Measurements from ENCODE around the gene HTR3B.
A peak's percentile ranks its signal among the peaks of the same experiment; 100 is the strongest.
"Not testable (repeated sequence)": the region's sequence is repeated elsewhere in the genome, so short reads cannot be mapped to it uniquely, and the experiment has no call there.

Gene HTR3B, protein sequence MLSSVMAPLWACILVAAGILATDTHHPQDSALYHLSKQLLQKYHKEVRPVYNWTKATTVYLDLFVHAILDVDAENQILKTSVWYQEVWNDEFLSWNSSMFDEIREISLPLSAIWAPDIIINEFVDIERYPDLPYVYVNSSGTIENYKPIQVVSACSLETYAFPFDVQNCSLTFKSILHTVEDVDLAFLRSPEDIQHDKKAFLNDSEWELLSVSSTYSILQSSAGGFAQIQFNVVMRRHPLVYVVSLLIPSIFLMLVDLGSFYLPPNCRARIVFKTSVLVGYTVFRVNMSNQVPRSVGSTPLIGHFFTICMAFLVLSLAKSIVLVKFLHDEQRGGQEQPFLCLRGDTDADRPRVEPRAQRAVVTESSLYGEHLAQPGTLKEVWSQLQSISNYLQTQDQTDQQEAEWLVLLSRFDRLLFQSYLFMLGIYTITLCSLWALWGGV
- long read RNA-seq, donor 1: 0 reads
- long read RNA-seq, donor 2: 0 reads
- long read RNA-seq, donor 3: 0 reads
- long read RNA-seq, donor 4: 0 reads
- long read RNA-seq, donor 5: 0 reads
- long read RNA-seq, donor 6: 0 reads
- long read RNA-seq, donor 7: 0 reads
- long read RNA-seq, donor 8: 0 reads

DNA sequence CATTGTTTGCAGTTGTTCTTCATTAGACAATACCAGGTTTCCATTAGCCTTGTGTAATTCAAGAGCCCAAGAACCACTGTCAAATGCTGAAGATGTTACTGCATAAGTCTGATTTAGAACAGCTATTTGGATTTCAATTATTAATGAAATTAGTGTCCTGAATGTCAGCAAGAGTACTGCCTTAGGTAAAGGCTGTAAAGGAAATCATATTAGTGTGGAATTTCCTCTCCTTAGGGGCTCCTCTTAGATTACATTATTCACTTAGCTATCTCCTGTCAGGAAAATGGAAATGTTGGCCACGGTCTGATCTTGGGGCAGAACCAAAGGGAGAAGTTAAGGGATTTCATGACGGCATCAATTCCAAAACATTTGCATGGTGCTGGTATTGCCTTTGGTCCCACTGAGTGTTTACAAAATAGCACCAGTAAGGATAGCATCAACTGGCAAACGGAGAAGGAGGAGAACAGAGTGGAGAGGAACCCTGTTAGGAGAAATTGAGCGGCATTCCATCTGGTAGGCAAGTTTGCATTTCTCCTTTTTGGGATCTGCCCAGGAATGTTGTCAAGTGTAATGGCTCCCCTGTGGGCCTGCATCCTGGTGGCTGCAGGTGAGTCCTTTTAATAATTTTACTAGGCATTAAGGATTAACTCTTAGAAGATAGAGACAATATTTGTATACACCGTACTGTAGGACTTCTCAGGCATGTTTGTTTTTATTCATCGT lies at the start of gene HTR3B:
Gene HTR3B (plus strand): TSS at position 418 of the 723 bp plus-strand sequence. CDS start 138 bp downstream, at position 556.
- DNase-seq: no peak

GRCh38 chr11:113855803-113856202 lies 48.8 kb upstream of the HTR3B start:
- DNase-seq: no peak

GRCh38 chr11:113856966-113857759 lies 47.4 kb upstream of the HTR3B start:
- no peak for DNase-seq

- DNase-seq: no peak
Observed at GRCh38 chr11:113859665-113860064, 44.9 kb upstream of the HTR3B start.

DNA sequence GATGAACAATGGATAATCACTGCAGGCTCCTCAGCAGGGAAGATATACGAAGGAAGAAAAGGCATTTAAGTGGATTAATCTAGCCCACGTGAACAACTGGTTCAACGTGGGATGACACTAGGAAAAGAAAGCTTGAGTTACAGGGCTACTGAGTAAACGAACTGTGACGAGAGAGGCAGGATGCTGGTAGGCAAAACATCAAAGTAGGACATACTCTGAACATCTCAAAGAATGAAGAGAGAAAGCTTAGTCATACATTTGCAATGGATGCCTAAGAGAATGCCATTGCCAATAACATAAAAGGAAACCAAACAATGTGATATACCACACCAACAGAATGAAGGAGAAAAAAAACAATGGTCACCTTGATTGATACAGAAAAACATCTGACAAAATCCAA lies 42.2 kb upstream of the HTR3B start:
- no peak for DNase-seq

GRCh38 chr11:113864410-113864809 lies 40.2 kb upstream of the HTR3B start:
- no peak for DNase-seq

DNA sequence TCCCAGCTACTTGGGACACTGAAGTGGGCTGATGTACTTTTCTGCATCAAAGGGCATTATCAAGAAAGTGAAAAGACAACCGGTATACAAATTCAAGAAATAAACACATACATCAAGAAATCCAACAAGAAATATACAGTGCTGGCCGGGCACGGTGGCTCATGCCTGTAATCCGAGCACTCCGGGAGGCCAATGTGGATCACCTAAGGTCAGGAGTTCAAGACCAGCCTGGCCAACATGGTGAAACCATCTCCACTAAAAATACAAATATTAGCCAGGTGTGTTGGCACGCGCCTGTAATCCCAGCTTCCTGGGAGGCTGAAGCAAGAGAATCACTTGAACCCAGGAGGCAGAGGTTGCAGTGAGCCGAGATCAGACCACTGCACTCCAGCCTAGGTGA lies 38.7 kb upstream of the HTR3B start:
- no peak for DNase-seq

DNA sequence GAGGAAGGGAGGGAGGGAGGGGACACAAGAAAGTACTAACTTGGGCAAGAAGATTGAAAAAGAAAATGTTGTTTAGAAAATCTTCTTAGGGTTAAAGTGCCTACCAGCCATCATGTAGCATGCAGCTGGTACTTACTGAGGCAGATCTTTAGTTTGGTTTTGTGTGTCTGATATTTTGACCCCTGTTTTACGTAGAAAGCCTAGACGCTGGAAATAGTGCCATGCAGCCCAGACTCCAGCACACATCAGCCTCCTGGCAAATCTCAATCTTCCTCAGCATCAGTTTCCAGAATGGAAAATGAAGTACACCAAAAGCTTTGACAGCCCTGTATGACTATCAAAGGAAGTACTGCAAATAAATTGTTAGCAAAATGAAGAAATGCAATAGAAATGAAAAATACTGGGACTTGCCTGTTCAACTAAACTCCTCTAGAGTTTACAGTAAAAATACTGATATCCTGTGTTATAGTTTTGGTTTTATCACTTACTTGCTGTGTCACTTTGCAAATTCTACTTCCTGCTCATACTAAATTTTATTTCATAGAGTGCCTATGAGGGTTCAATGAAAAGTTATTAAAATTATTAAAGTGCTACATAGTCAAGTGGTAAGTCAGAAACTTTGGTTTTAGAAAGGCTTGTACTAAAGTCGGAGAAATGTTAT lies 36.6 kb upstream of the HTR3B start:
- no peak for DNase-seq

- DNase-seq: no peak
Observed at GRCh38 chr11:113871336-113871735, 33.3 kb upstream of the HTR3B start.

- no peak for DNase-seq
Observed at GRCh38 chr11:113873236-113873626, 31.4 kb upstream of the HTR3B start.

GRCh38 chr11:113874096-113874495 lies 30.5 kb upstream of the HTR3B start:
- no peak for DNase-seq

DNA sequence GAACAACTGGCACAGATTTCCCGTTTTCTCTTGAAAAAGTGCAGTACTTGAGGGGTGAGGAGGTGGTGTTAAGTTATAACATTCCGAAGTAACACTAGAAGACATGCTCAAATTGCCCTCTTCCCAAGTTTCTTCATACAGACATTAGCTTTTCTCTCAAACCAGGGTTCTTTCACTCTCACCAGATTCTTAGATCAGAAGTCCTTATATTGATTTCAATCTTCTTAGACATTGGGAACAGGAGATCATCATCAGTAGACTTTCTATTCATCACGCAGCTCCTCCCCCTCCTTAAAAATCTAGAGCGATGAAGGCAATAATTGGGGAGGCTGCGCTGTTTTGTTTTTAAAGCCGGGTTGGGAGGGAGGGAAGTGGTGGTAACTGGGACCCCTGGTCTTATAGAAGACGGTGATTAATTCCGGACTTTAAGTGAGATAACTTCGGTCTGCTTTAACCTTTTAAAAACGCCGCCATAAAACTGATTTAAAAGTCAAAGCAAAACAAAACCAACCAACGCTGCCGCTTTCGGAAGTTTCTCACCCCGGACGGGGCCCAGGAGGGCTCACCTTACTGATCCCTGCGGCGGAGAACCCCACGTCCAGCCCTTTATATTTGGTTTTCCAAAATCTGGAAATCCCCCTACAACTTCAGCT lies 29.9 kb upstream of the HTR3B start:
- peak; percentile 81 for DNase-seq

DNA sequence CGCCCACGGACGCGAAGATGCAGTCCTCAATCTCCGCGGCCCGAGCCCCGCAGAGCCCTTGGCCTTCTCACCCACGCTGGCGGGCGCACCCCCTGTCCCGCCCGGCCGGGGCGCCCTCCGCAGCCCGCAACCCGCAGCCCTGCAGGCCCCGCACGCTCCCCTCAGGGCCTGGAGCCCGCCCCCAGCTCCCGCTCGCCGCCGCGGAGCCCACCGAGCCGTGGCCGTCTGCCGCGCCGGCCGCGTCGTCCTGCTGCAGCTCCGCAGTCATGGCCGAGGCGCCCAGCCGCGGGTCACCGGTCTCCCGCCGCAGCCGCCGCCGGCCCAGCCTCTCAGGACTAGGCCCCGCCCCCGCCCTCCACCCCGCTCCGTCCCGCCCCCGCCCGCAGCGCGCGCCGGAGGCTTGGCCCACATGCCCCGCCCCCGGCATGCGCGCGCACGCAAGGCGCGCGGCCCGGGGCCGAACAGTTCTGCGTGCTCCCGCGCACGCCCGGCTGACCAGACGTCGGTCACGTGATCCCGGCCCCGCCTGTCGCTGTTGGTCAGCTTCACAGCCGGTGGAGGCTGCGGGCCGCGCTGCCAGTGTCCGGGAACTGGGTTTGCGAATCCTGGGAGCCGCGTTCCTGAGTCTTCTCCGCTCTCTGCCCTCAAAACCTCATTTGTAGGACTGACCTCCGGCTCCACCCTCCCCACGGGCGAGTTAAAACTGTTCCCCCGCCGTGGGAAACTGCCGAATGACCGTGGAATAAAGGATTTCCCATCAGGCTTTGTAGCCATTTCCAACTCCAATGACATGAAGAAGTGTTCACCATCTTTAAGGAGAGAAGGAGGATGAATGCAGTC lies 29.1 kb upstream of the HTR3B start, which contains the start of gene USP28:
Gene USP28 (minus strand): TSS at position 339 of the 840 bp plus-strand sequence. CDS start 71 bp downstream, at position 268.
- DNase-seq: peak; percentile 95

GRCh38 chr11:113876074-113876797 lies 28.4 kb upstream of the HTR3B start:
- peak; percentile 19 for DNase-seq

DNA sequence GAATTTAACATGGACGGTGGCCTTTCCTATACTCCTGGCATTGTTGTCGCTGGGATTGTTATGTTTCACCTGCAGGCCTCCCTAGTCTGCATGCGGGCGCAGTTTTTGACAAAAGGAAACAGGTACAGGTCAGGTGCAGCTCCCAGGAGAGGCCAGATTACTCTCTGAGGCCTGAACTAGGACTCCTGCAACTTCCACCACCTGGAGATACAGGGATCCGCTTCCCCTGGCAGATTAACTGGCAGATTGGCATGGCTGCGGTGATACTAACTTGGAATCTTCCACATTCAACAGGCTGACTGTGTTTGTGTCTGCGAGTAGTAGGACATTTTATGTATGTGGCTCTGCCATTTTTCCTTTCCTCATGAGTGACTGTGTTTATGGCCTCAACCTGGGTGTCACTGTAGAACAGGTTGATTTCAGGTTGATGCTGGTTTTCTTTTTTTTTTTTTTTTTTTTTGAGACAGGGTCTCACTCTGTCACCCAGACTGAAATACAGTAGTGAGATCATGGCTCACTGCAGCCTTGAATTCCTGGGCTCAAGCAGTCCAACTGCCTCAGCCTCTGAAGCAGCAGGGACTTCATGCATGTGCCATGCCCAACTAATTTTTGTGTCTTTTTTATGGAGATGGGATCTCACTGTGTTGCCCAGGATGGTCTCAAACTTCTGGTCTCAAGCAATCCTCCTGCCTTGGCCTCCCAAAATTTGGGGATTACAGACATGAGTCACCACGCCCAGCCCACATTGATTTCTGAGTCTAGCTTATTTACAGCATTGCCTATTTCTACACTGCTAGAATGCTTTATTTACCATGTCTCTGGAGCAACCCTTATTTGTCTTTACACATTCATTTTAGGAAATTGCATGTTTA lies 27.6 kb upstream of the HTR3B start:
- DNase-seq: no peak

- no peak for DNase-seq
Observed at GRCh38 chr11:113877670-113878055, 26.9 kb upstream of the HTR3B start.

DNA sequence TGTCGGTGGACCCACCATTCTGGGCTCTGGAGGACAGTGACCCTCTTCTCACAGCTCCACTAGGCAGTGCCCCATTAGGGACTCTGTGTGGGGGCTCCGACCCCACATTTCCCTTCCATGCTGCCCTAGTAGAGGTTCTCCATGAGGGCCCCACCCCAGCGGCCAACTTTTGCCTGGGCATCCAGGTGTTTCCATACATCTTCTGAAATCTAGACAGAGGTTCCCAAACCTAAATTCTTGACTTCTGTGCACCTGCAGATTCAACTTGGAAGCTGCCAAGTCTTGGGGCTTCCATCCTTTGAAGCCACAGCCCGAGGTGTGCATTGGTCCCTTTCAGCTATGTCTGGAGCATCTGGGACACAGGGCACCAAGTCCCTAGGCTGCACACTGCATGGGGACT lies 25.1 kb upstream of the HTR3B start:
- not testable (repeated sequence) for DNase-seq

DNA sequence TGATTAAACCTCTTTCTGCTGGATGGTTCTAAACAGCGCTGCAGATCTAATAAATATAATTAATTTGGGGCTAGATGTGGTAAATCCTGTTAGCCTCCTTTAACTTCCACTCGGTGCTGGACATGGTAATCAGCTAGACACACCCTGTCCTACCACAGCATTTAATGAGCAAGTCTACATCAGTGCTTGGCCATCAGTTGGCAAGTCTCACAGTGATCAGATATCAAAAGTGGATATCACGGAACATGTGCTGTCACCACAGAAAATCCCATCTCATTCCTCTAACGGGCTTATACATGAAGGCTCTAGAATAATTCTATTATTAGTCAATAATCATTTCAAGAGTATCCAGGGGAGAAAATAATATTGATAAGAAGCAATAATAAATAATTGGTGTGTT lies 23.6 kb upstream of the HTR3B start:
- DNase-seq: no peak

DNA sequence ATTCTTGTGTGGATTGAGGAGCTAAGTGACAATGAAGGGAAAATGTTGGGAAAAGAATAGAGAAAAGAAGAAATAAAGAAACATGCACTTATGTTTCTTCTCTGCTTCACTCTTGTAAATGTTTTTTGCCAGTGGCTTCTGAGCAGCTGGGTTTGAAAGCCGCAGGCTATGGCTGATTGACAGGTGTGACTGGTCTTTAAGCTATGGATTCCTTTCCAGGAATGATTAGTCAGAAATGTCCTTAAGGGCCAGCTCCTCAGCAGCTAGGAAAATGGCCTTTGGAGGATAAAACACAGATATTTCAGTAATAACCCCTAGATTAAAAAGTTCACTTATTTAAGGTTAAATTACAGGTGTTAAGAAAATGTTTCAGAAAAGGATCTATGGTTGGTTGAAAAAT lies 22.7 kb upstream of the HTR3B start:
- no peak for DNase-seq
